ENCODE results near the gene BTNL3.
"Not testable (repeated sequence)": the region's sequence is repeated elsewhere in the genome, so short reads cannot be mapped to it uniquely, and the experiment has no call there.

BTNL3 gene, protein sequence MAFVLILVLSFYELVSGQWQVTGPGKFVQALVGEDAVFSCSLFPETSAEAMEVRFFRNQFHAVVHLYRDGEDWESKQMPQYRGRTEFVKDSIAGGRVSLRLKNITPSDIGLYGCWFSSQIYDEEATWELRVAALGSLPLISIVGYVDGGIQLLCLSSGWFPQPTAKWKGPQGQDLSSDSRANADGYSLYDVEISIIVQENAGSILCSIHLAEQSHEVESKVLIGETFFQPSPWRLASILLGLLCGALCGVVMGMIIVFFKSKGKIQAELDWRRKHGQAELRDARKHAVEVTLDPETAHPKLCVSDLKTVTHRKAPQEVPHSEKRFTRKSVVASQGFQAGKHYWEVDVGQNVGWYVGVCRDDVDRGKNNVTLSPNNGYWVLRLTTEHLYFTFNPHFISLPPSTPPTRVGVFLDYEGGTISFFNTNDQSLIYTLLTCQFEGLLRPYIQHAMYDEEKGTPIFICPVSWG

GRCh38 chr5:180988592-180988991, at the start of gene BTNL3:
Gene BTNL3 (plus strand): TSS chr5:180988846. CDS start chr5:180989029, 183 bp downstream.
- DNase-seq: no peak

DNA sequence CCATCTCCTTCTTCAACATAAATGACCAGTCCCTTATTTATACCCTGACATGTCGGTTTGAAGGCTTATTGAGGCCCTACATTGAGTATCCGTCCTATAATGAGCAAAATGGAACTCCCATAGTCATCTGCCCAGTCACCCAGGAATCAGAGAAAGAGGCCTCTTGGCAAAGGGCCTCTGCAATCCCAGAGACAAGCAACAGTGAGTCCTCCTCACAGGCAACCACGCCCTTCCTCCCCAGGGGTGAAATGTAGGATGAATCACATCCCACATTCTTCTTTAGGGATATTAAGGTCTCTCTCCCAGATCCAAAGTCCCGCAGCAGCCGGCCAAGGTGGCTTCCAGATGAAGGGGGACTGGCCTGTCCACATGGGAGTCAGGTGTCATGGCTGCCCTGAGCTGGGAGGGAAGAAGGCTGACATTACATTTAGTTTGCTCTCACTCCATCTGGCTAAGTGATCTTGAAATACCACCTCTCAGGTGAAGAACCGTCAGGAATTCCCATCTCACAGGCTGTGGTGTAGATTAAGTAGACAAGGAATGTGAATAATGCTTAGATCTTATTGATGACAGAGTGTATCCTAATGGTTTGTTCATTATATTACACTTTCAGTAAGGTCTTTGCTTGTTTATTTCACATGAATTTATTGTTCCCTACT, 38.2 kb upstream of the BTNL3 start:
- DNase-seq: no peak

DNA sequence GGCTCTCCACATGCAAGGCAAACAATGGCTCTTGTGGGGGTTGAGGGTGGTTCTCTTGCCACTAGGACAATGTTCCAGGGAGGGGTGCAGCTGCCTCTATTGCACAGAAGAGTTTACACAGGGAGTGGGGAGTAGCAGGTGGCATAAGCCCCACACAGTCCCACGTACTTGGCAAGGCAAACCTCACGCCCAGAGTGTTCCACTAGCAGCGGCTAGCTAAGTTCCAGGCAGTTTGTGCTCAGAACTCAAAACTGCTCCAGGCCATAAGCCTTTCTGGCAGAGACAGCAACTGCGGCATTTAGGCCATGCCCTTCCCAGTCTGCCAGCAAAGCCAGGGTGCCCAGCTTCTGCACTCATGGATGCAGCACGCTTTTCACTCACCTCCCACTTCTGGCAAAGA, 29.0 kb upstream of the BTNL3 start:
- DNase-seq: no peak

DNA sequence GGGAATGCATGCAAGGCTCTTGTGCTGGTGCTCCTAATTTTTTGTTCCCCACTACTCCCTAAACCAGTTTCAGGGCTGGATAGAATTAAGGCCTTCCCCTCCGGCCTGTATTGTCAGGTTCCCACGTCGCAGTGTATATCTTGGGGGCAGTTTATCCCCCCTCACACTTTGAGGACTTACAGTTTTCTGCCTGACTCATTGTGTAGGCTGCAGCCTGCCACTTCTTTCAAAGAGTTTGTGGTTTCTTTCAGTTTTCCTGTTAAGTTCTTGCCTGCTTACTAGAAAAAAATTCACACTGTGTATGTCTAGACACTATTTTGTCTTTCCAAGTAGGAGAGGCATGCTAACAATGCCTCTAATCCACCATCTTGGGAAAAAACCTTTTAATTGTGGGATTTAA, 28.4 kb upstream of the BTNL3 start:
- DNase-seq: no peak

DNA sequence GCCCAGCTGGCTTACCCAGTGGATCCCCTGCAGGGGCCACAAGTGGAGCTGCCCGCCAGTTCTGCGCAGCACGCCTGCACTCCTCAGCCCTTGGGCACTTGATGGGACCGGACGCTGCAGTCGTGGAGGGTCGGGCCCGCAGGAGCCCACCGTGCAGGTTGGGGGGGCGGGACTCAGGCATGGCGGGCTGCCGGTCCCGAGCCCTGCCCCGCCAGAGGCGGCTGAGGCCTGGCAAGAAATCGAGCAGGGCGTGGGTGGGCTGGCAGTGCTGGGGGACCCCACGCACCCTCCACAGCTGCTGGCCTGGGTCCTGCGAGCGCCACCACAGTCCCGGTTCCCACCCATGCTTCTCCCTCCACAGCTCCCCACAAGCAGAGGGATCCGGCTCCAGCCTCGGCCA, 19.2 kb upstream of the BTNL3 start:
- DNase-seq: no peak

GRCh38 chr5:180970336-180970735, 18.3 kb upstream of the BTNL3 start:
- DNase-seq: no peak

DNA sequence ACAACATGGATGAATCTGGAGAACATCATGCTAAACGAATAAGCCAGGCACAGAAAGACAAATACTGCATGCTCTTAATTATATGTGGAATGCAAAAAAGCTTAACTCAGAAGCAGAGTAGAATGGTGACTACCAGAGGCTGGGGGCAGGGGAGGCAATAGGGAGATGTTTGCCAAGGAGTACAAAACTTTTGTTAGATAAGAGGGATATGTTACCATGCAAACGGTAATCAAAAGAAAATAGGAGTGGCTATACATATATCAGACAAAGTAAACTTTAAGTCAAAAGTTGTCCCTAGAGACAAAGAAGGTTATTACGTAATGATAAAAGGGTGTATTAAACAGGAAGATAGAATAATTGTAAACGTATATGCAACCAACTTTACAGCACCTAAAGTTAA, 17.8 kb upstream of the BTNL3 start:
- DNase-seq: no peak

- DNase-seq: no peak
Measured at GRCh38 chr5:180974612-180975315, 13.9 kb upstream of the BTNL3 start.

DNA sequence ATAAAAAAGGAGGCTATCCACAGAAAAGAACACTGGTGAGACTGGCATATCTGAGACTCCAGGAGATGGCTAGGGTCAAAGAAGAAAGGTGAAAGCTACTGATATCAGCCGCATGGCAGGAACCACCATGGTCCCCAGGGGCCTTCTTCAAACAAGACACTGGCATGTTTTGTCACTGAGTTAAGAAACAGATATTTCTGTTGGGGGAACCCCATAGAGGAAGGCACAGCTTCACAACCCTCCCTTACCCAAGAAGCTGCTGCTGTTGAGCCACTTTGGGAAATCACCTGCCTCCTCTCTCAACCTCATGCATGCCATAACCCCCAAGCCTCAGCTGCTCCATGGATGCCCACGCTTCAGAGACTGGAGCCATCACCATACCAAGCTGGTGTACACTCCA, 13.3 kb upstream of the BTNL3 start:
- no peak for DNase-seq

DNA sequence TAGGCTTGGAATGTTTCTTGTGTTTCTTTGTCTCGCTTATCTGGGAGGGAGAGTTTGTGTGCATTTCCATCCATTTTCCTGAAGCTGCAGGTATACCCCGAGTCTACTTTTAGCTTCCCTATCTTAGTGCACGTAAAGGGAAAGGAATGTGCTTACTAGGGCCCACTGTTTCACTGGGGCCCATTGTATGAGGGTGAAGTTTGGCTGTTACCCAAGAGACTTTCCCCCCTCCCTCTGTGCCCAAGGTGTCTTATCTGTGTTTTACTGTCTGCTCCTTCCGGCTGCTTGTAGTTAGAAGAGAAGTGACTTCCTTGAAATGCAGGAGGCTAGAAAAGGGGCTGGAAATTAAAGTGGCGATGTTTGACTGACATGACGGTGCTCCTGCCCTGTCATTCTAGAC, 12.1 kb upstream of the BTNL3 start:
- no peak for DNase-seq

DNA sequence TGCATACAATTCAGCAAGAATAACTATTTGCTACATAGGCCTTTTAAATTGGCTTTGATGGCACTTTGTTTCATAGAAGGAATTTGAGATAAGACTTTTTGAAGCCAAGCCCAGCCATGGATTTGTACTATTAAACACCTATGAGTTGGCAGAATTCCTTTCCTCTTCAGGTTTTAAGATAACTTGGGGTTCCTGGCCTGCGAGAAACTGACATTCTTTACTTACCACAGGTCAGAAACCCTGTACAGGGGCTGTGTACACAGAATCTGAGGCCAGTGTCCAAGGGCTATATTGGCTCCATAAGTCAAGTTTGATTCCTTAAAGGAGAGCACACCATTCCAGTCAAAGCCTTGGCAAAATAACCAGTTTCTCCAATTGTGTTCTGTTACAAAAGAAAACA, 10.8 kb upstream of the BTNL3 start:
- no peak for DNase-seq

GRCh38 chr5:180982008-180982741, 6.5 kb upstream of the BTNL3 start:
- DNase-seq: no peak

DNA sequence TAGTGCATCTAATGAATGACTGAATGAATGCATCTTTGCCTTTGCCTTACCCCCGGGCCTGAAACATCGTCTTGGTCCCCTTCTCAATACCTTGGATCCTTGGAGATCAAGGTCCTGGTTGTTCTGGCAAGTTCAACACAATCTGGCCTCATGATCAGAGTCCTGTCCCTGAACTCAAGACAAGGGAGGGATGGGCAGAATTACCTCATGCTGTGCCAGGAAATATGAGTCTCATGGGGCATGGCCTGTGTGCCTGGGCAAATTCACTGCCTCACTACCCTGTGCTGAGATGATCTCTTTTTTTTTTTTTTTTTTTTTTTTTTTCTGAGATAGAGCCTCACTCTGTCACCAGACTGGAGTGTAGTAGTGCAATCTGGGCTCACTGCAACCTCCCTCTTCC, 630 bp upstream of the BTNL3 start:
- DNase-seq: no peak

DNA sequence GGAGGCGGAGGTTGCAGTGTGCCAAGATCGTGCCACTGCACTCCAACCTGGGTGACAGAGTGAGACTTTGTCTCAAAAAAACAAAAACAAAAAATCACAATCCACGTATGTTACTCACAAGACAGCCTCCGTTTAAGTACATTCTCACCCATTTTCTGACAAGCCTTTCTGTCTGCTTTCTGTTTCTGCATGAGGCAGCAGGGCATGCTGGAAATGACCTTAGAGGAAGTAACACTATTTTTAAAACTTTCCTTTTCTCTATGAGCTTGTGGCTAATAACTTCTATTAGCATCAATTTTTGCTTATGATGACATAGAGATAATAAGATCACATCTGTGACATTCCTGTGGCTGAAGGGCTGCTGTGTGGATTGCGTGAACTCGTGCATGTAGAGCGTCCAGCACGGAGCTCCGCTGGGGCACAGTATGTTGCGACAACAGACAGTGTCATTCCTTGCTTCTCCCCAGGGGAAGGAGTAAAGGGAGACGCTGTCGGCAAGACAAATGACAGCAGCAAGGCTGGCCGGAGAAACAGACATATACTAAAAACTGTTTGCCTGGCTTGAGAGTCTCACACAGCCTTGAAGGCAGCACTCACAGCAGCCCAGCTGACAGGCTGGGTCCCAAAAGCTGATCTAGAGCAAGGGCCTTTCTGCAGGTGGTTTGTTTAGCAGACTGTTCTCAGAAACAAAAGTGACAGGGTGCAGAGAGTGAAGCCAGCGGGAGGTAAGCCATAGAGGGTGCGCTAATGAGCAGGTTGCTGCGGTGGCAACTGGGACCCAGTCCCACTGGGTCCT, 1.6 kb downstream of the BTNL3 start:
- no peak for DNase-seq

GRCh38 chr5:180990882-180991242, 2.2 kb downstream of the BTNL3 start:
- no peak for DNase-seq

DNA sequence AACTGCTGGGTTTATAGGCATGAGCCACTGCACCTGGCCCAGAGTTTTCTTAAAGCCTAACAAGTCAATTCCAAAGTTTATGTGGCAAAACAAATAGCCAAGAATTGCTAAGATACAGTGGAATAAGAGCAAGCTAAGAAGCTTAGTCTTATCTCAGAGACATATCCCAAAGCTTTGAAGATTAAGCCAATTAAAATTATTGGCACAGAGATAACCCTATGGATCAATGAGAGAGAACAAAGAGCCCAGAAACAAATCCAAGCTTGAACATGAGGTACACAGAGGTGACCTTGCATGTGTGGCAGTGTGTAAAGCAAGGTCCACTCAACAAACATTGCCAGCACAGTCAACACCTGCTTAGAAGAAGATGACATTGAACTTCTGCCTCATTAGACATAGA, 13.3 kb downstream of the BTNL3 start:
- no peak for DNase-seq

DNA sequence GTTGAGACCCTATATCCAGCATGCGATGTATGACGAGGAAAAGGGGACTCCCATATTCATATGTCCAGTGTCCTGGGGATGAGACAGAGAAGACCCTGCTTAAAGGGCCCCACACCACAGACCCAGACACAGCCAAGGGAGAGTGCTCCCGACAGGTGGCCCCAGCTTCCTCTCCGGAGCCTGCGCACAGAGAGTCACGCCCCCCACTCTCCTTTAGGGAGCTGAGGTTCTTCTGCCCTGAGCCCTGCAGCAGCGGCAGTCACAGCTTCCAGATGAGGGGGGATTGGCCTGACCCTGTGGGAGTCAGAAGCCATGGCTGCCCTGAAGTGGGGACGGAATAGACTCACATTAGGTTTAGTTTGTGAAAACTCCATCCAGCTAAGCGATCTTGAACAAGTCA, 17.1 kb downstream of the BTNL3 start:
- DNase-seq: no peak

- no peak for DNase-seq
Measured at GRCh38 chr5:181008136-181008535, 19.5 kb downstream of the BTNL3 start.

- DNase-seq: not testable (repeated sequence)
Measured at GRCh38 chr5:181010018-181010417, 21.4 kb downstream of the BTNL3 start.

- DNase-seq: not testable (repeated sequence)
Measured at GRCh38 chr5:181014654-181015053, 26.0 kb downstream of the BTNL3 start.

DNA sequence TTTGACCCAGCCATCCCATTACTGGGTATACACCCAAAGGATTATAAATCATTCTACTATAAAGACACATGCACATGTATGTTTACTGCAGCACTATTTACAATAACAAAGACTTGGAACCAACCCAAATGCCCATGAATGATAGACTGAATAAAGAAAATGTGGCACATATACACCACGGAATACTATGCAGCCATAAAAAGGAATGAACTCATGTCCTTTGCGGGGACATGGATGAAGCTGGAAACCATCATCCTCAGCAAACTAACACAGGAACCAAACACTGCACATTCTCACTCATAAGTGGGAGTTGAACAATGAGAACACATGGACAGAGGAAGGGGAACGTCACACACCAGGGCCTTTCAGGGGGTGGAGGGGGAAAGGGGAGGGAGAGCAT, 28.8 kb downstream of the BTNL3 start:
- DNase-seq: not testable (repeated sequence)

- DNase-seq: no peak
Measured at GRCh38 chr5:181020688-181021087, 32.0 kb downstream of the BTNL3 start.
